HEK293 (cell line): Measurements from ENCODE around the gene PRX.

ENCODE experiments used
- BCL11A ChIP-seq: fragments of 450-650 bp; formaldehyde crosslinking; IDR thresholded peaks from 2 replicates; pipeline ENCODE4 v1.5.1; 2016; ENCODE audit warnings: low read depth, missing biosample characterization, missing genetic modification characterization
- GLIS1 ChIP-seq: fragments of 450-650 bp; formaldehyde crosslinking; IDR thresholded peaks from 2 replicates; pipeline ENCODE4 v1.5.1; 2016; ENCODE audit warnings: missing biosample characterization, missing genetic modification characterization
- GLIS2 ChIP-seq: fragments of 450-650 bp; formaldehyde crosslinking; IDR thresholded peaks from 2 replicates; pipeline ENCODE4 v1.5.1; 2016; ENCODE audit warnings: missing biosample characterization, missing genetic modification characterization
- KLF1 ChIP-seq: fragments of 450-650 bp; formaldehyde crosslinking; IDR thresholded peaks from 2 replicates; pipeline ENCODE4 v1.5.1; 2016; ENCODE audit warnings: missing biosample characterization, missing genetic modification characterization
- KLF10 ChIP-seq: fragments of 450-650 bp; IDR thresholded peaks from 2 replicates; pipeline ENCODE4 v1.5.1; 2018; ENCODE audit warnings: missing biosample characterization, mild to moderate bottlenecking, missing genetic modification characterization
- KLF16 ChIP-seq: fragments of 450-650 bp; formaldehyde crosslinking; IDR thresholded peaks from 2 replicates; pipeline ENCODE4 v1.5.1; 2017; ENCODE audit warnings: missing biosample characterization, missing genetic modification characterization
- KLF7 ChIP-seq: fragments of 450-650 bp; formaldehyde crosslinking; IDR thresholded peaks from 2 replicates; pipeline ENCODE4 v1.5.1; 2016; ENCODE audit warnings: missing biosample characterization, missing genetic modification characterization, borderline replicate concordance
- SCRT1 ChIP-seq: fragments of 450-650 bp; formaldehyde crosslinking; IDR thresholded peaks from 2 replicates; pipeline ENCODE4 v1.5.1; 2016; ENCODE audit warnings: missing biosample characterization, missing genetic modification characterization, borderline replicate concordance
- SP7 ChIP-seq: fragments of 450-650 bp; formaldehyde crosslinking; IDR thresholded peaks from 2 replicates; pipeline ENCODE4 v1.5.1; 2016; ENCODE audit warnings: missing biosample characterization, missing genetic modification characterization
- ZBTB17 ChIP-seq: fragments of 450-650 bp; formaldehyde crosslinking; IDR thresholded peaks from 2 replicates; pipeline ENCODE4 v1.5.1; 2016; ENCODE audit warnings: missing biosample characterization, missing genetic modification characterization
- ZNF132 ChIP-seq: fragments of 450-650 bp; formaldehyde crosslinking; IDR thresholded peaks from 2 replicates; pipeline ENCODE4 v1.5.1; 2017; ENCODE audit warnings: missing biosample characterization, missing genetic modification characterization, borderline replicate concordance
- ZNF157 ChIP-seq: fragments of 450-650 bp; formaldehyde crosslinking; IDR thresholded peaks from 2 replicates; pipeline ENCODE4 v1.5.1; 2016; ENCODE audit warnings: missing biosample characterization, missing genetic modification characterization
- ZNF16 ChIP-seq: fragments of 450-650 bp; formaldehyde crosslinking; IDR thresholded peaks from 2 replicates; pipeline ENCODE4 v1.5.1; 2016; ENCODE audit warnings: low read depth, missing biosample characterization, missing genetic modification characterization
- ZNF19 ChIP-seq: fragments of 450-650 bp; formaldehyde crosslinking; IDR thresholded peaks from 2 replicates; pipeline ENCODE4; 2016; ENCODE audit warnings: missing biosample characterization, missing genetic modification characterization, low read depth
- ZNF2 ChIP-seq: fragments of 450-650 bp; formaldehyde crosslinking; IDR thresholded peaks from 2 replicates; pipeline ENCODE4 v1.5.1; 2016; ENCODE audit warnings: missing biosample characterization, missing genetic modification characterization
- ZNF221 ChIP-seq: fragments of 450-650 bp; formaldehyde crosslinking; IDR thresholded peaks from 2 replicates; pipeline ENCODE4 v1.5.1; 2017; ENCODE audit warnings: missing biosample characterization, missing genetic modification characterization, borderline replicate concordance
- ZNF239 ChIP-seq: fragments of 450-650 bp; formaldehyde crosslinking; IDR thresholded peaks from 2 replicates; pipeline ENCODE4 v1.5.1; 2016; ENCODE audit warnings: missing biosample characterization, missing genetic modification characterization
- ZNF302 ChIP-seq: fragments of 450-650 bp; formaldehyde crosslinking; IDR thresholded peaks from 2 replicates; pipeline ENCODE4 v1.5.1; 2016; ENCODE audit warnings: missing biosample characterization, missing genetic modification characterization, low read depth
- ZNF341 ChIP-seq: fragments of 450-650 bp; formaldehyde crosslinking; IDR thresholded peaks from 2 replicates; pipeline ENCODE4; 2016; ENCODE audit warnings: low read depth, missing biosample characterization, missing genetic modification characterization
- ZNF76 ChIP-seq: fragments of 450-650 bp; formaldehyde crosslinking; IDR thresholded peaks from 2 replicates; pipeline ENCODE4; 2016; ENCODE audit warnings: low read depth, missing biosample characterization, missing genetic modification characterization, borderline replicate concordance
- ZNF792 ChIP-seq: fragments of 450-650 bp; formaldehyde crosslinking; IDR thresholded peaks from 2 replicates; pipeline ENCODE4 v1.5.1; 2016; ENCODE audit warnings: missing biosample characterization, missing genetic modification characterization
- ZNF830 ChIP-seq: fragments of 450-650 bp; IDR thresholded peaks from 2 replicates; pipeline ENCODE4 v1.5.0; 2018; ENCODE audit warnings: missing biosample characterization, missing genetic modification characterization, low read depth, mild to moderate bottlenecking, moderate library complexity
- ZSCAN16 ChIP-seq: fragments of 450-650 bp; formaldehyde crosslinking; IDR thresholded peaks from 2 replicates; pipeline ENCODE4 v1.5.1; 2016; ENCODE audit warnings: missing biosample characterization, missing genetic modification characterization
- TF ChIP-seq, protein P1 (sequence below): IDR thresholded peaks from 2 replicates; pipeline ENCODE4 v1.6.1; 2011; ENCODE audit warnings: mild to moderate bottlenecking, low read depth, low read length, borderline replicate concordance
- TF ChIP-seq, protein P2 (sequence below): fragments of 450-650 bp; formaldehyde crosslinking; IDR thresholded peaks from 2 replicates; pipeline ENCODE4 v1.5.1; 2017; ENCODE audit warnings: missing biosample characterization, missing genetic modification characterization
- TF ChIP-seq, protein P3 (sequence below): fragments of 450-650 bp; formaldehyde crosslinking; IDR thresholded peaks from 2 replicates; pipeline ENCODE4 v1.5.1; 2016; ENCODE audit warnings: missing biosample characterization, missing genetic modification characterization
- TF ChIP-seq, protein P4 (sequence below): fragments of 450-650 bp; formaldehyde crosslinking; IDR thresholded peaks from 2 replicates; pipeline ENCODE4 v1.5.1; 2016; ENCODE audit warnings: missing biosample characterization, missing genetic modification characterization
- TF ChIP-seq, protein P5 (sequence below): fragments of 450-650 bp; formaldehyde crosslinking; conservative IDR thresholded peaks from 2 replicates; pipeline ENCODE4 v1.5.1; 2016; ENCODE audit warnings: low read depth, missing biosample characterization, missing genetic modification characterization
- TF ChIP-seq, protein P6 (sequence below): fragments of 450-650 bp; formaldehyde crosslinking; IDR thresholded peaks from 2 replicates; pipeline ENCODE4 v1.5.1; 2016; ENCODE audit warnings: missing biosample characterization, missing genetic modification characterization

PRX gene

DNA sequence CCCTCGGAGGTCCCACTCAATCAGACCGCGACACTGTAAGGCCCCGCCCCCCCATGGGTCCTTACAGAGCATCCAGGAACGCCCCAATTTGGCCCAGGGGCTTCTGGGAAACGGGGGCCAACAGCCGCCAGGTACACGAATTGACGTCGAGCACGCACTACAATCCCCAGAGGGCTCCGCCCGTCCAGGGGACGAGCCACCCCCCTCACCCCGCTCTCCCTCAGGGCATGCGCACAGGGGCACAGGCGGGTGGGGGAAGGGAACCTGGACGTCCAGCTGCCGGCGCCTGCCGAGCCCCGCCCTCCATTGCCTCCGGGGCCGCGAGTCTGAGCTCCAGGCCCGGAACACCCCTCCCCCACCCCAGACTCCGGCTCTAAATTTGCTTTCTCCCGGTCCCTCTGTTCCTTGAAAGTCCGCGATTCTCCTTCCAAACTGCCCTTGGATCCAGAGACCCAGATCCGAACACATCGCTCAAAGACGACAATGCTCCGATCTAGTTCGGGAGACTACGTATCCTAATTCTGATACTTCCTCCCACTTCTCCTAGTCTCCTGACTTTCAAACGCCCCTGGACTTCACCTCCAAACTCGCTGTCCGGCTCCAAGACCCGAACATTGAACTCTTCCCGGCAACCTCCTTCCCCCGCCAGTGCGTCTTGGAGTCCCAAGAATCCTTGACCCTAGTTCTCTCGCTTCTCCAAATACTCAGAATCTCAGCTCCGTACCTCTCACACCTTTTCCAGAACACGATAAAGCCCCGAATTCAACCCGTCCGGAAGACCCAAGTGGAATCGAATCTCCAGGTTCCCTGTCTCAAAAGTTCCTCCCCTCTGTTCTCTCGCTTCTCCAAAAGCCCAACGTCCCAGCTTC lies 30.2 kb upstream of the PRX start (continued):
- TF ChIP-seq ZNF221 (tag by site-specific recombination) (peak; percentile 77; the same call in 1 of the 2 replicates), ZSCAN16 (tag by site-specific recombination) (peak; percentile 71), ZNF19 (tag by site-specific recombination) (no peak), ZNF830 (tag by site-specific recombination) (no peak), SCRT1 (tag by site-specific recombination) (no peak), KLF1 (tag by site-specific recombination) (peak; percentile 98), BCL11A (peak; percentile 93), ZNF132 (no peak), ZNF157 (peak; percentile 61; the same call in 1 of the 2 replicates), ZNF2 (tag by site-specific recombination) (peak; percentile 62), ZNF16 (tag by site-specific recombination) (peak; percentile 34; the same call in 1 of the 2 replicates), ZNF76 (tag by site-specific recombination) (peak; percentile 96), ZNF302 (tag by site-specific recombination) (no peak), KLF7 (tag by site-specific recombination) (peak; percentile 99), GLIS2 (peak; percentile 100), KLF16 (tag by site-specific recombination) (peak; percentile 80; the same call in 1 of the 2 replicates), ZBTB17 (tag by site-specific recombination) (peak; percentile 99), KLF10 (tag by site-specific recombination) (peak; percentile 97), SP7 (tag by site-specific recombination) (peak; percentile 71), GLIS1 (tag by site-specific recombination) (peak; percentile 99), ZNF792 (tag by site-specific recombination) (no peak), ZNF341 (peak; percentile 95), ZNF239 (no peak; the same call in 1 of the 2 replicates)
- TF ChIP-seq, protein P1, sequence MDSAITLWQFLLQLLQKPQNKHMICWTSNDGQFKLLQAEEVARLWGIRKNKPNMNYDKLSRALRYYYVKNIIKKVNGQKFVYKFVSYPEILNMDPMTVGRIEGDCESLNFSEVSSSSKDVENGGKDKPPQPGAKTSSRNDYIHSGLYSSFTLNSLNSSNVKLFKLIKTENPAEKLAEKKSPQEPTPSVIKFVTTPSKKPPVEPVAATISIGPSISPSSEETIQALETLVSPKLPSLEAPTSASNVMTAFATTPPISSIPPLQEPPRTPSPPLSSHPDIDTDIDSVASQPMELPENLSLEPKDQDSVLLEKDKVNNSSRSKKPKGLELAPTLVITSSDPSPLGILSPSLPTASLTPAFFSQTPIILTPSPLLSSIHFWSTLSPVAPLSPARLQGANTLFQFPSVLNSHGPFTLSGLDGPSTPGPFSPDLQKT = no peak
- TF ChIP-seq, protein P2, sequence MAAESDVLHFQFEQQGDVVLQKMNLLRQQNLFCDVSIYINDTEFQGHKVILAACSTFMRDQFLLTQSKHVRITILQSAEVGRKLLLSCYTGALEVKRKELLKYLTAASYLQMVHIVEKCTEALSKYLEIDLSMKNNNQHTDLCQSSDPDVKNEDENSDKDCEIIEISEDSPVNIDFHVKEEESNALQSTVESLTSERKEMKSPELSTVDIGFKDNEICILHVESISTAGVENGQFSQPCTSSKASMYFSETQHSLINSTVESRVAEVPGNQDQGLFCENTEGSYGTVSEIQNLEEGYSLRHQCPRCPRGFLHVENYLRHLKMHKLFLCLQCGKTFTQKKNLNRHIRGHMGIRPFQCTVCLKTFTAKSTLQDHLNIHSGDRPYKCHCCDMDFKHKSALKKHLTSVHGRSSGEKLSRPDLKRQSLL (tag by site-specific recombination) = peak; percentile 77
- TF ChIP-seq, protein P3, sequence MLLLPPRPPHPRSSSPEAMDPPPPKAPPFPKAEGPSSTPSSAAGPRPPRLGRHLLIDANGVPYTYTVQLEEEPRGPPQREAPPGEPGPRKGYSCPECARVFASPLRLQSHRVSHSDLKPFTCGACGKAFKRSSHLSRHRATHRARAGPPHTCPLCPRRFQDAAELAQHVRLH (tag by site-specific recombination) = 0 out of 2 replicates have a peak, but pooled peaks have one; percentile 44
- TF ChIP-seq, protein P4, sequence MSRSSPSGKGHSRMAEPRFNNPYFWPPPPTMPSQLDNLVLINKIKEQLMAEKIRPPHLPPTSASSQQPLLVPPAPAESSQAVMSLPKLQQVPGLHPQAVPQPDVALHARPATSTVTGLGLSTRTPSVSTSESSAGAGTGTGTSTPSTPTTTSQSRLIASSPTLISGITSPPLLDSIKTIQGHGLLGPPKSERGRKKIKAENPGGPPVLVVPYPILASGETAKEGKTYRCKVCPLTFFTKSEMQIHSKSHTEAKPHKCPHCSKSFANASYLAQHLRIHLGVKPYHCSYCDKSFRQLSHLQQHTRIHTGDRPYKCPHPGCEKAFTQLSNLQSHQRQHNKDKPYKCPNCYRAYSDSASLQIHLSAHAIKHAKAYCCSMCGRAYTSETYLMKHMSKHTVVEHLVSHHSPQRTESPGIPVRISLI (tag by site-specific recombination) = no peak
- TF ChIP-seq, protein P5, sequence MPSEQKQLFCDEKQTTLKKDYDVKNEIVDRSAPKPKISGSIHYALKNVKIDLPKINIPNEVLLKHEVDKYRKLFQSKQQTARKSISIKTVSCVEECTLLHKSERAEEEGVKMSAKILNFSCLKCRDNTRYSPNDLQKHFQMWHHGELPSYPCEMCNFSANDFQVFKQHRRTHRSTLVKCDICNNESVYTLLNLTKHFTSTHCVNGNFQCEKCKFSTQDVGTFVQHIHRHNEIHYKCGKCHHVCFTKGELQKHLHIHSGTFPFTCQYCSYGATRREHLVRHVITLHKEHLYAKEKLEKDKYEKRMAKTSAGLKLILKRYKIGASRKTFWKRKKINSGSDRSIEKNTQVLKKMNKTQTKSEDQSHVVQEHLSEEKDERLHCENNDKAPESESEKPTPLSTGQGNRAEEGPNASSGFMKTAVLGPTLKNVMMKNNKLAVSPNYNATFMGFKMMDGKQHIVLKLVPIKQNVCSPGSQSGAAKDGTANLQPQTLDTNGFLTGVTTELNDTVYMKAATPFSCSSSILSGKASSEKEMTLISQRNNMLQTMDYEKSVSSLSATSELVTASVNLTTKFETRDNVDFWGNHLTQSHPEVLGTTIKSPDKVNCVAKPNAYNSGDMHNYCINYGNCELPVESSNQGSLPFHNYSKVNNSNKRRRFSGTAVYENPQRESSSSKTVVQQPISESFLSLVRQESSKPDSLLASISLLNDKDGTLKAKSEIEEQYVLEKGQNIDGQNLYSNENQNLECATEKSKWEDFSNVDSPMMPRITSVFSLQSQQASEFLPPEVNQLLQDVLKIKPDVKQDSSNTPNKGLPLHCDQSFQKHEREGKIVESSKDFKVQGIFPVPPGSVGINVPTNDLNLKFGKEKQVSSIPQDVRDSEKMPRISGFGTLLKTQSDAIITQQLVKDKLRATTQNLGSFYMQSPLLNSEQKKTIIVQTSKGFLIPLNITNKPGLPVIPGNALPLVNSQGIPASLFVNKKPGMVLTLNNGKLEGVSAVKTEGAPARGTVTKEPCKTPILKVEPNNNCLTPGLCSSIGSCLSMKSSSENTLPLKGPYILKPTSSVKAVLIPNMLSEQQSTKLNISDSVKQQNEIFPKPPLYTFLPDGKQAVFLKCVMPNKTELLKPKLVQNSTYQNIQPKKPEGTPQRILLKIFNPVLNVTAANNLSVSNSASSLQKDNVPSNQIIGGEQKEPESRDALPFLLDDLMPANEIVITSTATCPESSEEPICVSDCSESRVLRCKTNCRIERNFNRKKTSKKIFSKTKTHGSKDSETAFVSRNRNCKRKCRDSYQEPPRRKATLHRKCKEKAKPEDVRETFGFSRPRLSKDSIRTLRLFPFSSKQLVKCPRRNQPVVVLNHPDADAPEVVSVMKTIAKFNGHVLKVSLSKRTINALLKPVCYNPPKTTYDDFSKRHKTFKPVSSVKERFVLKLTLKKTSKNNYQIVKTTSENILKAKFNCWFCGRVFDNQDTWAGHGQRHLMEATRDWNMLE (tag by site-specific recombination) = peak; percentile 54; the same call in 1 of the 2 replicates
- TF ChIP-seq, protein P6, sequence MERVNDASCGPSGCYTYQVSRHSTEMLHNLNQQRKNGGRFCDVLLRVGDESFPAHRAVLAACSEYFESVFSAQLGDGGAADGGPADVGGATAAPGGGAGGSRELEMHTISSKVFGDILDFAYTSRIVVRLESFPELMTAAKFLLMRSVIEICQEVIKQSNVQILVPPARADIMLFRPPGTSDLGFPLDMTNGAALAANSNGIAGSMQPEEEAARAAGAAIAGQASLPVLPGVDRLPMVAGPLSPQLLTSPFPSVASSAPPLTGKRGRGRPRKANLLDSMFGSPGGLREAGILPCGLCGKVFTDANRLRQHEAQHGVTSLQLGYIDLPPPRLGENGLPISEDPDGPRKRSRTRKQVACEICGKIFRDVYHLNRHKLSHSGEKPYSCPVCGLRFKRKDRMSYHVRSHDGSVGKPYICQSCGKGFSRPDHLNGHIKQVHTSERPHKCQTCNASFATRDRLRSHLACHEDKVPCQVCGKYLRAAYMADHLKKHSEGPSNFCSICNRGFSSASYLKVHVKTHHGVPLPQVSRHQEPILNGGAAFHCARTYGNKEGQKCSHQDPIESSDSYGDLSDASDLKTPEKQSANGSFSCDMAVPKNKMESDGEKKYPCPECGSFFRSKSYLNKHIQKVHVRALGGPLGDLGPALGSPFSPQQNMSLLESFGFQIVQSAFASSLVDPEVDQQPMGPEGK (tag by site-specific recombination) = peak; percentile 100
